HG02571 (cell line): ENCODE results near the gene RNF115.
"Not testable (repeated sequence)": the region's sequence is repeated elsewhere in the genome, so short reads cannot be mapped to it uniquely, and the experiment has no call there.

Experiments
- ATAC-seq: cut with Tn5 transposase; IDR thresholded peaks from one replicate; pipeline ENCODE4 v1.9.1; 2021; ENCODE audit warnings: mild to moderate bottlenecking, moderate library complexity; ENCODE audit not compliant: unreplicated experiment

The RNF115 gene

DNA sequence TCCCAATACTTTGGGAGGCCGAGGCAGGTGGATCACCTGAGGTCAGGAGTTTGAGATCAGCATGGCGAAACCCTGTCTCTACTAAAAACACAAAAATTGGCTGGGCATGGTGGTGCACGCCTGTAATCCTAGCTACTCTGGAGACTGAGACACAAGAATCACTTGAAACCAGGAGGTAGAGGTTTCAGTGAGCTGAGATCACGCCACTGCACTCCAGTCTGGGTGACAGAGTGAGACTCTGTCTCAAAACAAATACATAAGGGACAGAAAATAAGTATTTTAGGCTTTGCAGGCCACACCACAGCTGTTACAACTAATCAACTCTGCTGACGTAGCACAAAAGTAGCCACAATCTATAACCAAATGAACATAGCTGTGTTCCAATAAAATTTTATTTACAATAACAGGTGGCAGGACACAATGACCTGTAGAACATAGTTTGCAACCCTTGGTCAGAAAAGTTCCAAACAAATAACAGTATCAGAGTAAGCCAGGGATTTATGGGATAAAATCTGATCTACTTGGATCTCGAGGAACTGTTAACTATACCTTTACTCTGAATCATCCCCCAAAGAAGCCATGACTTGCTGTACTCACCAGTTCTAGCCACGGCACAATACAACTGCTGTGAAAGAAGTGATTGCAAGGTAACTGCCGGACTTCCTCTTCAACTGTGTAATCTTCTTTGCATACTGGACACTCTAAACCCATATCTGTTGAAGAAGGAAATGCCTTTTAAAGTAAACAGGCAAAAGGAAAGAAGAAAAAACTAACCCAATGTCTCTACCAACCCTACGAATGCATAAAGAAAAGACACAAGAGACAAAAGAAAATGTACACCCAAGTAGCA, 76.3 kb downstream of the RNF115 start:
- ATAC-seq: no peak

DNA sequence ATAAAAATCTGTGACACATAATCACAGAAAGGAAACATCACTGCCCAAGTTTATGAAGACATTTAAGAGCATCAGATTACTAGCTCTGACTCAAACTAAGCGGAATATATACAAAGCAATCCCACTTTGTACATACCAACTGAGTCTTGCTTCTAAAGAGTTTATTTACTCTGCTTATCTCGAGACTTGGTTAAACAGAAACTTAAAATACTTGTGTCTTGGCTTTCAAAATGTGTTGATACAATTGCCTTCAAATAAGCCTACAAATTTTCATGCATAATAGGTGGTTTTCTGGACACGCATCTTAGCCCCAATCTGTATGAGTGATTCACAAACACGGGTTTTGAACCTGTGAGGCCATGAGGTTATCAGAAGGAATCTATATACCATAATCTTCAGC, 83.6 kb downstream of the RNF115 start:
- no peak for ATAC-seq

DNA sequence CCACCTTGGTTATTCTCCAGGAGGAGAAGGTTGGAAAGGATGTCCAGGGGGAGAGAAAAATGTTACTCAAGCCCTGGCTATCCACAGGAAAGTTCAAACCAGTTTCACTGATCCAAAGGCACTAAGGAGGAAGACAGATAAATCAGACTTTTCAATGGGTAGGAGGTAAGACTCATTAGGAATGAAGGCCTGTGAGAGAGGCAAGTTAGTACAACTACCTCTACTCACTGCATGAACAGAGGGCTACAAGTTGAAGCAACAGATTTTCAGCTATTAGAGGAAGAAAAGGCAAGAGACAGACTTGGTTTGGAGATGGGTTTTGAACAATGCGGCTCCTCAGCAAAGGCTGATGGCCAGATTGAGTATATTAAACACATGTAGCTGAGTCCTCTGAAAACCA, 87.7 kb downstream of the RNF115 start:
- no peak for ATAC-seq

DNA sequence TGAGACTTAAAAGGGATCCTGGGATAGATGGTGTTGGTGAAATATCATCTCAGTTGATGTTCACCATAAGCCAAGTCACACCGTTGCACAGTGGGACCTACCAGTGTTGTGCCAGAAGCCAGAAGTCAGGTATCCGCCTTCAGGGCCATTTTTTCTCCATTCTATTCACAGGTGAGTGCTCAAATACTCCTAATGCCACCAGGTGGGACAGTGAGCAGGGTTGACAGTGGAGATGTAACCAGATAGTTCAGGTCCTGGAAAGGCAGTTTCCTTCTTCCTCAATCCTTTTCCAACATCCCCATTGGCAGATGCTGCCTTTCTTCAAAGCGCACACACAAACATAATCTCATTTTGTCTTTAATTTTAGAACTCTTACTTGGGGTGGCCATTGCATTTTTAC, 93.0 kb downstream of the RNF115 start:
- ATAC-seq: no peak

DNA sequence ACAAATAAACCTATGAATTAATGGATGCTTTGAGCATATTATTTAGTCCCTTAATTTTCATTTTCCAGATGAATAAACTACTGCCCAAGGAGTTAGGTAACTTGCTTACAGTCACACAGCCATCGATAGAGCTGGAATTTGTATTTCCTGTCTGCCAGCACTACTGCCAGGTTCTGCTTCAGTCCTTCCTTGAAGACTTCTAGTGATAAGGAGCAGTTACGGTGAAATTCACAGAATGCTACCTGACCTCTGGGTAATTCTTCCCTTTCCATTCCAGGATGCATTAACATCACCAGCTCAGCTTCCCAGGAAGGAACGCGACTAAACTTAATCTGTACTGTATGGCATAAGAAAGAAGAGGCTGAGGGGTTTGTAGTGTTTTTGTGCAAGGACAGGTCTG, 93.4 kb downstream of the RNF115 start:
- ATAC-seq: no peak

DNA sequence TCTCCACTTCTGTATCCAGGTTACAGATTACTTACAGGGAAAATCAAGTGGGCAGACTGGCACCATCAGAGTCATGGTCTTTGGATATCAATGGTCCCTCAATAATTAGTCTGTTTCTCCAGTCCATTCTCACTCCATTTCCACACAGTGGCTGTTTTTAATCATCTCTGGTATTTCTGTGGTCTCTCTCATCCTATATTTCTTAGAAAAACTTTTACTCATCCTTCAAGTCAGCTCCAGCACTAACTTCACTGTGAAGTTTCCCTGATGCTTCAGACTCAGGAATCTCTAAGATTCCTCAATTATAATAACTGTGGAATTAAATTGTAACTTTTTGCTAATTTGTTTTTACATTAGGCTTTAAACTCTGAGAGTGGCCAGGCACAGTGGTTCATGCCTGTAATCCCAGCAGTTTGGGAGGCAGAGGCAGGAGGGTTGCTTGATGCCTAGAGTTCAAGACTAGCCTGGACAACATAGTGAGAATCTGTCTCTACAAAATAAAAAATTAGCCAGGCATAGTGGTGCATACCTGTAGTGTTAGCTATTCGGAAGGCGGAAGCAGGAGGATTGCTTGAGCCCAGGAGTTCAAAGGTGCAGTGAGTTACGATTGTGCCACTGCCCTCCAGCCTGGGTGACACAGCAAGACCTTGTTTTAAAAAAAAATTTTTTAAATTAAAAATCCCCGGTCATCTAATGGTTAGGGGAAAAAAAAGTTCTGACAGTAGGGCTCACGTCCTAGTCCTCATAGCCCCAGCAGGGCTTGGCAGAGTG, 94.0 kb downstream of the RNF115 start:
- ATAC-seq: no peak

DNA sequence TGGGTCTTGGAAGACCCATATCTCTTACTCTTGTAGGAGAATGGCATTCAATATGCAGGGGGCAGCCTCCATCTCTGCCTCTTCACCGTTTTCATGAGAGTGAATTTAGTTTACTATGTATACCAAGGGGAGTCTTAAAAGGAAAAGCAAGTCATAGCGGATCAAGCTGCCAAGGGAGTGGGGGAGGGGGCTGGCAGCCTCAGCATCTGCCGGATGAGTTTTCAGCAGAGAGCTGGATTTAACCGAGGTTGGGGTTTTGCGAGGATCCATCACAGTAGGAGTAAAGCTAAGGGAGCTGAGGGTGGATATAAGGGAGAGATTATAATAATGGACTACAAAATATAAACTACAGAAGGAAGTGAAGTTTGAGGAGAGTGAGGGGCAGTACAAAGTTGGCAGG, 94.7 kb downstream of the RNF115 start:
- ATAC-seq: no peak

DNA sequence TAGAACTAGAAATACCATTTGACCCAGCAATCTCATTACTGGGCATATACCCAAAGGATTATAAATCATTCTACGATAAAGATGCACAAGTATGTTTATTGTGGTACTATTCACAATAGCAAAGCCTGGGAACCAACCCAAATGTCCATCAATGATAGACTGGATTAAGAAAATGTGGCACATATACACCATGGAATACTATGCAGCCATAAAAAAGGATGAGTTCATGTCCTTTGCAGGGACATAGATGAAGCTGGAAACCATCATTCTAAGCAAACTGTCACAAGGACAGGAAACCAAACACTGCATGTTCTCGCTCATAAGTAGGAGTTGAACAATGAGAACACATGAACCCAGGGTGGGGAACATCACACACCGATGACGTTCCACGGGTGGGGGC, 97.7 kb downstream of the RNF115 start:
- ATAC-seq: not testable (repeated sequence)

DNA sequence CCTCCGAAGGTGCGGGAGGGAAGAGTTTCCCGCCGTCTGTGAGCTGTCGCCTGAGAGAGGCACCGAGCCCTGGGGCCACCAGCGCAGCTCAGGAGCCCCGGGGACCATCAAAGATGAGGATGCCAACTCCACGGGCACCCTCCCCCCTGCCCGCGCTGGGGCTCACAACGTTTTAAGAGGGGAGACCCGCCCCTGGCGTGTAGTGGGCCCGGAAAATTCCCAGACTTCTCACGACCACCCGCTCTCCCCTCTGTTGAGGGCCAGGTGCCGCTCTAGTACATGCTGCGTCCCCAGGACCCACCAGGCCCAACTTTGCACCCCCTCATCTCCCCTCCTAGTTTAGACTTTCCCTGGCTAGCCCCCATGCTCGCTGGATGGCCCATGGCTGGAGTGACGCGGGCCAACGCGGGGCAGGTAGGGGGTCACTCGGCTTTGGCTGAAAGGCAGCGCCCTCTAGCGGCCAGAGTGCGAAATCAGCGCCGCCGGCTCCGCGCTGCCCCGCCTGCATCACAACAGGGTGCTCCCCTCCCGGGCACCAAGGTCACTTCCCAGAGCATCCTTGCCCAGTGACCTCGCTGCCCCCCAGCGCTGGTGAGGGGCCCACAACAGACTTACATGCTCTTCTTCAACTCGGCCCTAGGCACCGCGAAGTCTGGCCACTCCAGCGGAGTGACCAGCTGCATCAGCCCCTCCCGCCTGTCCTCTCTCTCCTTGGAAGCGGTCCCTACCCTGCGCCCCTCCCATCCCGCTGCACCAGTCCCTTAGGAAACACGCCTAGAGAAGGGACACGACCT, 102.8 kb downstream of the RNF115 start:
- no peak for ATAC-seq

DNA sequence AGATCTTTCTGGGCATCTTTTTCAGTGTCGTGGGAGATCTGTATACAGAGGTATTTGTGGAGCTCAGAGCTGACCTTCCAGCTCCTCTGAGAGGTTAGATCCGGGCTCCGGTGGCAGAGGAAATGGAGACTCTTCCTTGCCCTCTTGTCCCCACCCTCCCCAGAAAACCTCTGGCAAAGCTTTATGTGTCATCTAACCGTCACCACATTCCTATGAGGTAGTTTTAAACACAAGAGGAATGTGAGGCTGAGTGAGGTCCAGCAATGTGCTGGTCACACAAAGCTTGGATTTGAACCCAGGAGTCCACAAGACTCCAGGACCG, 103.4 kb downstream of the RNF115 start:
- ATAC-seq: no peak

DNA sequence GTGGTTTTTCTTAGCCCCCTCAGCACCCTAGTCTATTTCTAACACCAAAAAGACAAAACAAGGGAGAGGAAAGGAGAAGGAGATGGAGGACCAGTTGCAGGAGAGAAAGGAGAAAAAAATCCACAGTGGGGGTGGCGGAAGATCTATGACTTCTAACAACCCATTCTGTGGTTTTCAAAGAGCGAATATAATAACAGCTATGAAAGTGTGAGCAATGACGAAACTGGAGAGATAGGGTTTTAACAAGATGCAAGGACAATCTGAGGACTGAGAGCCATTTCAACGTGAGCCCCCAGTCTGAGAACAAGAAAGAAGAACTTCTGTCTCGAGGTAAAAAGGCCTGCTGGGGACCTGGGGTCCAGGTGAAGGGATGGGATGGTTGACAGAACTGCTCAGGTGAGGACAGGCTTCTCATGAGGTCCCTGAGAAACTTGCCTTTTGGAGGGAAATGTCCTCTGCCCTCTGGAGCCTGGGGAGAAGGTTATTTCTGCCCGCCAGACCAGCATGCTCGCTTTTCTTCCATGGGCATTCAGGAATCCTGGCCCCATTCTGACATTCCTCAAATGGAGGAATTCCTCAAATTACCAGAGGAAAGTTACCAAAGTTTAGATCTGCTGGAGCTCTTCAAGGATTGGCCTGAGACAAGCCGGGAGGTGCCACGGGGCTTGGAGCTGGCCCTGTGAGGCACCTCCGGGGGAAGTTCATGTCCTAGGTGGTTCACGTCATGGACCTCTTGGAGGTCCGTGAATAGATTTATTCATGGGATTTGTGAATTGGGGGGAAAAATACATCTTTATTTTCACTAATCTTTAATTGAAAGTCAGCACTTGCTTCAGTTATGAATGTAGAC, 104.4 kb downstream of the RNF115 start, which contains the start of gene CD160:
Gene CD160, plus strand, starts transcription at position 270 of the 850 bp plus-strand sequence. CDS start 8,829 bp downstream, outside the sequence.
- no peak for ATAC-seq

DNA sequence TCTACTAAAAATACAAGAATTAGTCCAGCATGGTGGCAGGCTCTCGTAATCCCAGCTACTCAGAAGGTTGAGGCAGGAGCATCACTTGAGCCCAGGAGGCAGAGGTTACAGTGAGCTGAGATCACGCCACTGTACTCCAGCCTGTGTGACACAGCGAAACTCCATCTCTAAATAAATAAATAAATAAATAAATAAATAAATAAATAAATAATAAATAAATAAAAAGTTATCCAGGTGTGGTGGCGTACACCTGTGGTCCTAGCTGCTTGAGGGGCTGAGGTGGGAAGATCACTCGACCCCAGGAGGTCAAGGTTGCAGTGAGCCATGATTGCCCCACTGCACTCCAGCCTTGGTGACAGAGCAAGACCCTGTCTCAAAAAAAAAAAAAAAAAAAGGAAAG, 105.4 kb downstream of the RNF115 start:
- not testable (repeated sequence) for ATAC-seq

DNA sequence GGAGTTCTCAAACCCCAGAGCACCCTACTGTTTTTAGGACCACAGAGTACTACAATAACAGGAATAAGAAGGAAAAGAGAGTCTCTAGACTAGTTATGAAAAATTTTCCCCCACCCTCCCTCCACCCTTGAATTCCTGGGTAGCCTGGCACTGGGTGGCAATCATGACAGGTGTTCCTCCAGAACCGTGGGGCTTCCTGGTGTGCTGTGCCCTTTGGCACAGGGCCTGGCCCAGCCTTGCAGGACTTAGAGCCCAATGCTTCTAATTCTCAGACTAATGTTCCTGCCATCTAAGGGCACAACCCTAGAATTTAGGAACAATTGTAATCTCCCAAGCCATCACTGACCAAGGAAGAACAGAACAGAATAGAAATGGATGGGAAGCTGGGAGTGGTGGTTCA, 106.1 kb downstream of the RNF115 start:
- no peak for ATAC-seq

DNA sequence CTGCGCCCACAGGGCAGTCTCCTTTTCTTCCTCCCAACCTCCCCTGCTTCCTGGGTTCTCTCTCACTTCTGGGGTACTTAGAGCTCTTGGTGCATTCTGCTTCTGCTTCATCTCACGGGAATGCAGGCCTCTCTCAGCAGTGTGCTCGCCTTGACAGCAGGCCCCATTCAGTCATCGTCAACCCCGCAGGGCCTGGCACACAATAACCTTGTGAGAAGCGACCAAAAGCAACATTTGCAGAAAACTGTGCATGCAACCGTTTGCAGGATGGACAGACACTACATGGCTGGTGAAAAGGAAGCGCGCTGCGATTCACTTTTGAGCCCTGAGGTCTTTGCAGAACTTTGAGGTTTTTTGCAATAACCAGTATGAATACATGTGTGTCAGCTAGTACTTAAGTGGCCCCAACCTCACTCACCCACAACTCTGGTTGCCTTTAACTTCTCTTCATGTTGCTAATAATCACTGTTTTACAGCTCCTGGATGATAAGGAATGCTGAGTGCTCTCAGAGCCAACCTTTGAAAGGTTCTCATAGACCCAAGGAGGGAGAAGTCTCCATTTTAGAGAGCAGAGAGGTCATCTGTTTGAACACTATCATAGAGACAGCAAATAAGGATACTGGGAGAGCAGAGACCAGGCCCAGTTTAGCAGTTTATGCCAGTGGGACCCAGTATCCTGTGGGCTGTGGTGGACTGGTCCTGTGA, 107.1 kb downstream of the RNF115 start:
- ATAC-seq: no peak

DNA sequence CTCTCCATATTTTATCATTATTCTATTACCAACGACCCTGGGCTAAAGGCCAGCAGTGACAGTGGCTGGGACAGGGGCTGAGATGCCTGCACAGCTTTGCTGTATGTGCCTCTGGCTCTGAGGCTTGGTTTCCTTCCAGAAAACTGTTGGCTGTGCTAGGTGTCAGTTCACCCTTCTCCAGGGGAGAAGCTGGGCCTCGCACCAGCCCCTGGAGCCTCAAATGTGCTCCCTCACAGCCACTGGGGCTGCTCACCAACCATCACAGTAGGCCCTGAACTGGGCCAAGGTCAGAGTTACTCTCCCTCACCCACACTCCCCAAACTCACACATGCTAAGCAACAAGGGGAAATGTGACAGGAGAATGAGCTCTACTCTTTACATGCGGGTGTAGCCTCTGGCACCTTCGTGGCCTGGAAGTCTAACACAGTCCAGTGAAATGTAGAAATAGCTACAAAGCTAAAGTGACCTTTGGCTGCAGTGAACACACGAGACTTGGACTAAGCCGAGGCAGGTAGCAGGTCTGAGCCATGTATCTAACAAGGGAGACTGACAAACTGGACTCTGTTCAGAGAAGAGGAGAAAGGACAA, 109.3 kb downstream of the RNF115 start:
- no peak for ATAC-seq

DNA sequence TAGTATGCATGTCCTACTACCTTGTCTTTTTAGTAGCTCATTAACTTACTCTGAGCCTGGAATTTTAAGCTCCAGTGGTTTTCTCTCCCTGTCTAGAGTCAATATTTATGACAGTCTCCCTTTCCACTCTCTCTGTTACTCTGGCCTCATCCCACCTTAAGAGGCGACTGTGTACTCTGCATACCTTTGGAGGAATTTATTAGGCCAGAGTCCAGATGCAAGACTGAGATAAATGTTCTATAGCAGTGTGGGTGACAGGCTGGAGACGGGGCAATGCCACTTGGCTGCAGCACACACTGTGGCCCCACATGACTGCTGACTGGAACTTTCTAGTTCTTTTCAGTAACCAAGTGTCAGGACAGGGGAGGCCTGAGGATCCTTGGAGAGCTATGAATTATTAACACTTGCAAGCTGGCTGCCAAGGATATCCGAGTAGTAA, 112.7 kb downstream of the RNF115 start:
- no peak for ATAC-seq

DNA sequence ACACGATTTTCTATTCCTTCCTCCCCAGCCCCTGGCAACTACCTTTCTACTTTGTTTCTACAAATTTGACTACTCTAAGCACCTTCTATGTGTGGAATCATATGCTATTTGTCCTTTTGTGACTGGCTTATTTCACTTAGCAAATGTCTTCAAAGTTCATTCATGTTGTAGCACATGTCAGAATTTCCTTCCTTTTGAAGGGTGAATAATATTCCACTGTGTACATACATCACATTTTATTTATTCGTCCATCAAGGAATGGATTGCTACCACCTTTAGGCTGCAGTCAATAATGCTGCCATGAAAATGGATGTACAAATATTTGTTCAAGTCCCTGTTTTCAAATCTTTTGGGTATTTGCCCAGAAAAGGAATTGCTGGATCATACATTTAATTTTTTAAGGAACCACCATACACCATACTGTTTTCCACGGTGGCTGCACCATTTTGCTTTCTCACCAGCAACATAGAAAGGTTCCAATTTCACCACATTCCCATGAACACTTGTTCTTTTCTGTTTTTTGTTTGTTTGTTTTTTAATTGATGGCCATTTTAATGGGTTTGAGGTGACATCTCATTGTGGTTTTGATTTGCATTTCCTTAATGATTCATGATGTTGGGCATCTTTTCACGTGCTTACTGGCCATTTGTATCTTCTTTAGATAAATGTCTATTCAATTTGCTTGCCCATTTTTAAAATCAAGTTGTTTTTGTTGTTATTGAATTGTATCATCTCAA, 113.4 kb downstream of the RNF115 start:
- ATAC-seq: no peak

DNA sequence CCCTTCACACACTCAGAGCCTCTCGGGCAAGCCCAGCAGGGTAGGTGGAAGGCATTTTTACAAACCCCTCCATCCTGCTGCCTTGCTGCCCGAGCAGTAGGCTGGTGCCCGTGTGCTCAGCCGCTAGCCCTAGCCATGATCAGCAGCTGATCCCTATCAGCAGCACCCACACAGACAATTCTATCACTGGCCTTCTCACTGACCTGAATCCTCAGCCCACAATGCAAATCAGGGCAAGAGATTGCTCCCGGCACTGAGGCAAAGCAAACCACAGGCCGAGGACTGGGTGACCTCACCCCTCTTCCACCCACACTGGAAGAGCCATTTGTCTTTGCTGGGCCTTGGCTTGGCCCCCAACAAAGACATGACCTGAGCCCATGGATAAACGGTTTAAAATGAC, 115.8 kb downstream of the RNF115 start:
- no peak for ATAC-seq
